HUES48 (cell line): ENCODE results near the gene C6orf15.
"Not testable (repeated sequence)": the region's sequence is repeated elsewhere in the genome, so short reads cannot be mapped to it uniquely, and the experiment has no call there.

ENCODE experiments used
- H3K27ac ChIP-seq: one replicate; pipeline ENCODE4 v1.7.0; 2013; ENCODE audit warnings: low read depth, low read length, inconsistent platforms
- H3K27me3 ChIP-seq: 2 replicates; pipeline ENCODE4 v1.6.1; 2013; ENCODE audit warnings: mild to moderate bottlenecking, low read length; ENCODE audit not compliant: control insufficient read depth, insufficient read depth
- H3K36me3 ChIP-seq: 2 replicates; pipeline ENCODE4 v1.6.1; 2013; ENCODE audit warnings: low read length; ENCODE audit not compliant: control insufficient read depth, insufficient read depth
- H3K4me1 ChIP-seq: 2 replicates; pipeline ENCODE4 v1.6.1; 2013; ENCODE audit warnings: mild to moderate bottlenecking, low read length; ENCODE audit not compliant: control insufficient read depth, insufficient read depth
- H3K4me3 ChIP-seq: 2 replicates; pipeline ENCODE4 v1.5.1; 2013; ENCODE audit warnings: mild to moderate bottlenecking, low read depth, low read length
- H3K9ac ChIP-seq: 2 replicates; pipeline ENCODE4 v1.6.1; 2013; ENCODE audit warnings: mild to moderate bottlenecking, low read depth, low read length, moderate library complexity
- H3K9me3 ChIP-seq: 2 replicates; pipeline ENCODE4 v1.6.1; 2013; ENCODE audit warnings: low read length; ENCODE audit not compliant: control insufficient read depth, insufficient read depth

C6orf15 gene

GRCh38 chr6:31086788-31087440, 25.5 kb downstream of the C6orf15 start:
- H3K4me1 ChIP-seq: peaks cover 8% of the 10 kb centered on the region; the same call in 1 of the 2 replicates
- no peaks in the 10 kb centered on the region for H3K36me3 ChIP-seq
- no peaks in the 10 kb centered on the region for H3K27me3 ChIP-seq
- H3K9ac ChIP-seq: no peak overlapping the region
- H3K27ac ChIP-seq: no peak overlapping the region
- H3K4me3 ChIP-seq: no peak overlapping the region
- no peaks in the 10 kb centered on the region for H3K9me3 ChIP-seq

- H3K9me3 ChIP-seq: no peaks in the 10 kb centered on the region
- H3K27me3 ChIP-seq: no peaks in the 10 kb centered on the region
- no peak overlapping the region for H3K27ac ChIP-seq
- no peak overlapping the region for H3K9ac ChIP-seq
- peaks cover 11% of the 10 kb centered on the region; the same call in 1 of the 2 replicates for H3K4me1 ChIP-seq
- H3K36me3 ChIP-seq: no peaks in the 10 kb centered on the region
- H3K4me3 ChIP-seq: no peak overlapping the region
These were observed 28.5 kb downstream of the C6orf15 start for GRCh38 chr6:31083742-31084354.

GRCh38 chr6:31081872-31082271, 30.5 kb downstream of the C6orf15 start:
- H3K4me3 ChIP-seq: no peak overlapping the region
- H3K9ac ChIP-seq: no peak overlapping the region
- H3K36me3 ChIP-seq: no peaks in the 10 kb centered on the region
- H3K9me3 ChIP-seq: no peaks in the 10 kb centered on the region
- no peak overlapping the region for H3K27ac ChIP-seq
- 0 out of 2 replicates have a peak, but pooled peaks cover 7% of the 10 kb centered on the region for H3K4me1 ChIP-seq
- no peaks in the 10 kb centered on the region for H3K27me3 ChIP-seq

- no peaks in the 10 kb centered on the region for H3K36me3 ChIP-seq
- H3K9me3 ChIP-seq: no peaks in the 10 kb centered on the region
- H3K4me3 ChIP-seq: no peak overlapping the region
- H3K4me1 ChIP-seq: 0 out of 2 replicates have a peak, but pooled peaks cover 8% of the 10 kb centered on the region
- no peak overlapping the region for H3K27ac ChIP-seq
- H3K27me3 ChIP-seq: no peaks in the 10 kb centered on the region
- no peak overlapping the region for H3K9ac ChIP-seq
These were observed 32.6 kb downstream of the C6orf15 start for GRCh38 chr6:31079656-31080261.

- no peak overlapping the region for H3K9ac ChIP-seq
- H3K36me3 ChIP-seq: no peaks in the 10 kb centered on the region
- H3K4me3 ChIP-seq: no peak overlapping the region
- no peaks in the 10 kb centered on the region for H3K27me3 ChIP-seq
- H3K4me1 ChIP-seq: 0 out of 2 replicates have a peak, but pooled peaks cover 8% of the 10 kb centered on the region
- no peak overlapping the region for H3K27ac ChIP-seq
- H3K9me3 ChIP-seq: no peaks in the 10 kb centered on the region
These were observed 35.8 kb downstream of the C6orf15 start for GRCh38 chr6:31076611-31077010.

GRCh38 chr6:31075528-31075927, 36.8 kb downstream of the C6orf15 start:
- H3K27ac ChIP-seq: no peak overlapping the region
- no peak overlapping the region for H3K4me3 ChIP-seq
- H3K36me3 ChIP-seq: no peaks in the 10 kb centered on the region
- H3K9ac ChIP-seq: no peak overlapping the region
- H3K4me1 ChIP-seq: peaks cover 15% of the 10 kb centered on the region
- no peaks in the 10 kb centered on the region for H3K27me3 ChIP-seq
- no peaks in the 10 kb centered on the region for H3K9me3 ChIP-seq

- H3K27ac ChIP-seq: no peak overlapping the region
- H3K36me3 ChIP-seq: no peaks in the 10 kb centered on the region
- no peaks in the 10 kb centered on the region for H3K27me3 ChIP-seq
- no peak overlapping the region for H3K4me3 ChIP-seq
- no peaks in the 10 kb centered on the region for H3K9me3 ChIP-seq
- peaks cover 16% of the 10 kb centered on the region for H3K4me1 ChIP-seq
- H3K9ac ChIP-seq: no peak overlapping the region
These were observed 38.0 kb downstream of the C6orf15 start for GRCh38 chr6:31074401-31074800.

- Histone ChIP-seq H3K27ac (peak overlapping the region; percentile 91), H3K27me3 (no peaks in the 10 kb centered on the region), H3K9ac (no peak overlapping the region), H3K4me3 (no peak overlapping the region), H3K36me3 (no peaks in the 10 kb centered on the region), H3K9me3 (no peaks in the 10 kb centered on the region), H3K4me1 (peaks cover 16% of the 10 kb centered on the region)
These were observed 41.6 kb downstream of the C6orf15 start for GRCh38 chr6:31070711-31071197.

- Histone ChIP-seq H3K36me3 (no peaks in the 10 kb centered on the region), H3K4me1 (peaks cover 11% of the 10 kb centered on the region), H3K27me3 (no peaks in the 10 kb centered on the region), H3K4me3 (no peak overlapping the region), H3K27ac (no peak overlapping the region), H3K9ac (no peak overlapping the region), H3K9me3 (no peaks in the 10 kb centered on the region)
These were observed 43.6 kb downstream of the C6orf15 start for GRCh38 chr6:31068669-31069340.

GRCh38 chr6:31067891-31068668, 44.3 kb downstream of the C6orf15 start:
- H3K36me3 ChIP-seq, H3K9me3 ChIP-seq, H3K4me3 ChIP-seq, H3K27ac ChIP-seq, H3K9ac ChIP-seq, H3K27me3 ChIP-seq: not testable (repeated sequence)
- H3K4me1 ChIP-seq: peaks cover 11% of the 10 kb centered on the region
